ENCODE results near the gene FGD3. TPM values are rescaled to one million over a fixed set of nuclear protein-coding genes. Genes with fewer than 3 reads are reported as not detected.

The FGD3 gene
- total RNA-seq, 1 donor from 2014 or later, result 0.26 TPM

DNA sequence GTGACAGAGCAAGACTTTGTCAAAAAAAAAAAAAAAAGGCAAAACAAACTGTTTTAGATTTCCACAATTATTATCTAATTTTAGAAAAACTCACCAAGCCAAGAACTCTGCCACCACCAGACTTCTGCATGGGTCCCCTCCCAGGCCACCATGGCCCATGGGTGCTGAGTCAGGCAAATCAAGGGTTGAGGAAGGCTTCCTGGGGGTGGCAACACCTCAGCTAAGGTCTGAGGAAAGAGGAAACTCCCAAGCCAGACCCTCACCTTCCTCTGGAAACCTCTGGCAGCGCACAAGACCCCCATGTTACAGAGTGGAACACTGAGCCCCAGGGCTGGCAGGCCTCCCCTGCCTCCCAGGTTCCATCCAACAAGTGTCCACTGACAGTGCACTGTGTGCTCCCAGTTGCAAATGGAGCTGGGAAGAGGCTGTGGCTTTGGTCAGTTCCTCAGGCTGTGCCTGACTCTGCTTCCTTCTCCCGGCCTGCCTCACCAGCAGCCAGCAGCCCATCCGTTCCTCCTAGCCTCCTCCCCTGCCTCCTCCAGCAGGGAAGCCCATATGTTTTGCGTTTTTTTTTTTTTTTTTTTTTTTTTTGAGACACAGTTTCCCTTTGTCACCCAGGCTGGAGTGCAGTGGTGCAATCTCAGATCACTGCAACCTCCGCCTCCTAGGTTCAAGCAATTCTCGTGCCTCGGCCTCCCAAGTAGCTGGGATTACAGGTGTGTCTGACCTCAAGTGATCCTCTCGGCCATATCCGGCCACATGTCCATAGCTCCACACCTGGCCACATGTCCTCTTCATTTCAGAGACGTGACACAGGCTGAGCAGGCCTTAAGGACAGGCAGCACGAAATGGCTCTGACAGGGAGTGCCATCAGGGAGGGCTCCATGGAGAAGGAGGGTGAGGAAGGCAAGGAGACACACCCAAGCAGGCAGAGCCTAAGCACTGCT, 107.7 kb downstream of the FGD3 start:
- no peaks in the 10 kb centered on the region for H3K36me3 ChIP-seq (ENCODE audit: control insufficient read depth, insufficient read depth, low read length)
- H3K27me3 ChIP-seq (ENCODE audit: control insufficient read depth, insufficient read depth, low read length), result no peaks in the 10 kb centered on the region
- no peak overlapping the region for H3K4me3 ChIP-seq (ENCODE audit: low read depth, low read length)
- FAIRE-seq (peak; percentile 91), DNase-seq (ENCODE audit: low read depth) (no peak)
- TF ChIP-seq, protein P1, sequence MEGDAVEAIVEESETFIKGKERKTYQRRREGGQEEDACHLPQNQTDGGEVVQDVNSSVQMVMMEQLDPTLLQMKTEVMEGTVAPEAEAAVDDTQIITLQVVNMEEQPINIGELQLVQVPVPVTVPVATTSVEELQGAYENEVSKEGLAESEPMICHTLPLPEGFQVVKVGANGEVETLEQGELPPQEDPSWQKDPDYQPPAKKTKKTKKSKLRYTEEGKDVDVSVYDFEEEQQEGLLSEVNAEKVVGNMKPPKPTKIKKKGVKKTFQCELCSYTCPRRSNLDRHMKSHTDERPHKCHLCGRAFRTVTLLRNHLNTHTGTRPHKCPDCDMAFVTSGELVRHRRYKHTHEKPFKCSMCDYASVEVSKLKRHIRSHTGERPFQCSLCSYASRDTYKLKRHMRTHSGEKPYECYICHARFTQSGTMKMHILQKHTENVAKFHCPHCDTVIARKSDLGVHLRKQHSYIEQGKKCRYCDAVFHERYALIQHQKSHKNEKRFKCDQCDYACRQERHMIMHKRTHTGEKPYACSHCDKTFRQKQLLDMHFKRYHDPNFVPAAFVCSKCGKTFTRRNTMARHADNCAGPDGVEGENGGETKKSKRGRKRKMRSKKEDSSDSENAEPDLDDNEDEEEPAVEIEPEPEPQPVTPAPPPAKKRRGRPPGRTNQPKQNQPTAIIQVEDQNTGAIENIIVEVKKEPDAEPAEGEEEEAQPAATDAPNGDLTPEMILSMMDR (IDR thresholded peaks at IDR 0.05; ENCODE audit: insufficient read depth, low read length, severe bottlenecking), result no peak

DNA sequence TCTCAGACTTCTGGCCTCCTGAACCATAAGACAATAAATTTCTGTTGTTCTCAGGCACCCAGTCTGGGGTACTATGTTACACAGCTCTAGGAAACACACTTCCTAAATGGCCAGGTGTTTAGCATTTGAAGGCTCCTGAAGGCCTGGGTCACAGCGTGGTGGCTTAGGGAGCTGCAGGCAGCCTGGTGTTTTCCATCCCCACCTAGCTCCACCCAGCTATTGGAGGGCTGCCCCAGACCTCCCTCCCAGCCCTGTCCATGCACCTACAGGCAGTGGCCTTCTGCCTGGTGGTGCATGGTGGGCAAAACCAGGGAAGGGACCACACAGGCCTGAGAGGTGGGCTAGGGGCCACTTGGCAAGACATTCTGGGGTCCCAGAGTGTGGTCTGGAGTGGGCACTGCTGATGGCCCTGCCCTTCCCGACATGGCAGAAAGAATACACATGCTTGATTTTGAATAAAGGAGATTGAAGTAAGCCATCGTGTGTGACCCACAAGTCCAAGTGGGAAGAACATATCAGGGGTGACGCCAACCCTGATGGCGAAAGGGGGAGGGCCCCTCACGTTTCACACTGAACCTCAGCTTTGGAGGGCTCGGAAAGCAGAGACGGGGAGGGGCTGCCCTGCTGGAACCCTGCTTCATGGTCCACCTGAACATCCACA, 109.8 kb downstream of the FGD3 start:
- TF ChIP-seq, protein P1 (IDR thresholded peaks at IDR 0.05; ENCODE audit: insufficient read depth, low read length, severe bottlenecking), result no peak
- H3K36me3 ChIP-seq (ENCODE audit: control insufficient read depth, insufficient read depth, low read length), result no peaks in the 10 kb centered on the region
- no peaks in the 10 kb centered on the region for H3K27me3 ChIP-seq (ENCODE audit: control insufficient read depth, insufficient read depth, low read length)
- no peak overlapping the region for H3K4me3 ChIP-seq (ENCODE audit: low read depth, low read length)
- no peak for FAIRE-seq
- DNase-seq (ENCODE audit: low read depth), result no peak

- Histone ChIP-seq H3K4me3 (ENCODE audit: low read depth, low read length) (no peak overlapping the region), H3K27me3 (ENCODE audit: control insufficient read depth, insufficient read depth, low read length) (peaks cover 2% of the 10 kb centered on the region), H3K36me3 (ENCODE audit: control insufficient read depth, insufficient read depth, low read length) (no peaks in the 10 kb centered on the region)
- no peak for FAIRE-seq
- DNase-seq (ENCODE audit: low read depth), result no peak
- TF ChIP-seq, protein P1 (IDR thresholded peaks at IDR 0.05; ENCODE audit: insufficient read depth, low read length, severe bottlenecking), result no peak
Measured at GRCh38 chr9:93057703-93058354, 110.5 kb downstream of the FGD3 start.

DNA sequence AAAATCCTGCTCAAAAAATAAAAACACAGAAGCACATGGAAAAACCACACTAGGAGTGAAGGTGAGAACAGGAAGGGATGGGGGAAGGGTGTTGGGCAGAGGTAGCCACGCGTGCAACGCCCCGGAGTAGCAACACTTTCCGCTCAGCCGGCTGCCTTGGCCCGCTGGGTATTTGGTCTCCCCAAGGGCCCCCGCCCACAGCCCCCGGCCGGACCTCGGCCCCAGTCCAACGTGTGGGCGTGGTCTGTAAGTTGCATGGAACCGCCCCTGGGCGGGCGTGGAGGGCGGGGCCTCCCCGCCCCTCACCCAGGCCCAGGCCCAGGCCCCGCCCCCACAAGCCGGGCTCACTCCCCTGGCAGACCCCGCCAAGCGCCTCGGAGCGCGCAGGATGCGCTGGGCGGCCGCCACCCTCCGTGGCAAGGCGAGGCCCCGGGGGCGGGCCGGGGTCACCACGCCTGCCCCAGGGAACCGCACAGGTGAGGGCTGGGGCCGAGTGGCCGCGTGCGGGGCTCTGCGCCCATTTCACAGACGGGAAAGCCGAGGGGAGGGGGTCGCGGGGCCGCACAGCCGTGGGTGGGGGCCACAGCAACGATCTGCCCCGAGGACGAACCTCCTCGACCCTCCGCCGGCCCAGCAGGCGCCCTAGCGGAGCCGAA, 111.2 kb downstream of the FGD3 start, which contains the start of gene SUSD3:
SUSD3 (plus strand) TSS at position 347 of the 656 bp plus-strand sequence; CDS start at position 389, 42 bp downstream.
- DNase-seq (ENCODE audit: low read depth) (peak; percentile 17), FAIRE-seq (no peak)
- Histone ChIP-seq H3K36me3 (ENCODE audit: control insufficient read depth, insufficient read depth, low read length) (no peaks in the 10 kb centered on the region), H3K4me3 (ENCODE audit: low read depth, low read length) (peak within 1 kb of the TSS; percentile 33), H3K27me3 (ENCODE audit: control insufficient read depth, insufficient read depth, low read length) (peaks cover 2% of the 10 kb centered on the region)
- TF ChIP-seq, protein P1 (IDR thresholded peaks at IDR 0.05; ENCODE audit: insufficient read depth, low read length, severe bottlenecking), result no peak

- DNase-seq (ENCODE audit: low read depth), result no peak
- Histone ChIP-seq H3K4me3 (ENCODE audit: low read depth, low read length) (peak overlapping the region; percentile 33), H3K27me3 (ENCODE audit: control insufficient read depth, insufficient read depth, low read length) (peaks cover 2% of the 10 kb centered on the region), H3K36me3 (ENCODE audit: control insufficient read depth, insufficient read depth, low read length) (no peaks in the 10 kb centered on the region)
- TF ChIP-seq, protein P1 (IDR thresholded peaks at IDR 0.05; ENCODE audit: insufficient read depth, low read length, severe bottlenecking), result no peak
- FAIRE-seq, result no peak
Measured at GRCh38 chr9:93059011-93059714, 111.8 kb downstream of the FGD3 start.

All from bronchial epithelial cell (primary cell).